Panc1 (cell line): Measurements from ENCODE around the gene MAFG.

Experiments
- POLR2AphosphoS5 ChIP-seq: IDR thresholded peaks from 2 replicates; pipeline ENCODE4 v1.6.1; 2012; ENCODE audit warnings: mild to moderate bottlenecking, low read depth, low read length, moderate library complexity
- SIN3A ChIP-seq: IDR thresholded peaks from 2 replicates; pipeline ENCODE4 v1.6.1; 2012; ENCODE audit warnings: low read depth, mild to moderate bottlenecking, low read length, moderate library complexity, borderline replicate concordance; ENCODE audit not compliant: insufficient read depth
- TCF7L2 ChIP-seq: IDR thresholded peaks from 2 replicates; pipeline ENCODE4 v1.6.1; 2011; ENCODE audit warnings: mild to moderate bottlenecking, low read depth, low read length, inconsistent platforms
- TF ChIP-seq, protein P1 (sequence below): fragments of 450-650 bp; IDR thresholded peaks from 2 replicates; pipeline ENCODE4 v1.5.1; 2017; ENCODE audit warnings: mild to moderate bottlenecking
- TF ChIP-seq, protein P2 (sequence below), 2 experiments: IDR thresholded peaks; 2 replicates each; pipeline ENCODE4 v1.6.1; 2011 to 2012; ENCODE audit warnings: low read depth in 2 of 2, control low read depth in 1 of 2, low read length in 1 of 2, mild to moderate bottlenecking in 1 of 2, moderate library complexity in 1 of 2; ENCODE audit not compliant: insufficient read depth in 1 of 2

DNA sequence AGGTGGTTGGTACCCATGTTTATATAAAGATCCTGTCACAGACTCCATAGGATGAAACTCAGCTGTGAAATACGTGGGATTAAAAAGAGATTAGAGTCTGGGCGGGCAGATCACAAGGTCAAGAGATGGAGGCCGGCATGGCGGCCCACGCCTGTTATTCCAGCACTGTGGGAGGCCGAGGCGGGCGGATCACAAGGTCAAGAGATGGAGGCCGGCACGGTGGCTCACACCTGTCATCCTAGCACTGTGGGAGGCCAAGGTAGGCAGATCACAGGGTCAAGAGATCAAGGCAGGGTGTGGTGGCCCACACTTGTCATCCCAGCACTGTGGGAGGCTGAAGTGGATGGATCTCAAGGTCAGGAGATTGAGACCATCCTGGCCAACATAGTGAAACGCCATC is 32.1 kb downstream of the MAFG start:
- TF ChIP-seq, protein P1, sequence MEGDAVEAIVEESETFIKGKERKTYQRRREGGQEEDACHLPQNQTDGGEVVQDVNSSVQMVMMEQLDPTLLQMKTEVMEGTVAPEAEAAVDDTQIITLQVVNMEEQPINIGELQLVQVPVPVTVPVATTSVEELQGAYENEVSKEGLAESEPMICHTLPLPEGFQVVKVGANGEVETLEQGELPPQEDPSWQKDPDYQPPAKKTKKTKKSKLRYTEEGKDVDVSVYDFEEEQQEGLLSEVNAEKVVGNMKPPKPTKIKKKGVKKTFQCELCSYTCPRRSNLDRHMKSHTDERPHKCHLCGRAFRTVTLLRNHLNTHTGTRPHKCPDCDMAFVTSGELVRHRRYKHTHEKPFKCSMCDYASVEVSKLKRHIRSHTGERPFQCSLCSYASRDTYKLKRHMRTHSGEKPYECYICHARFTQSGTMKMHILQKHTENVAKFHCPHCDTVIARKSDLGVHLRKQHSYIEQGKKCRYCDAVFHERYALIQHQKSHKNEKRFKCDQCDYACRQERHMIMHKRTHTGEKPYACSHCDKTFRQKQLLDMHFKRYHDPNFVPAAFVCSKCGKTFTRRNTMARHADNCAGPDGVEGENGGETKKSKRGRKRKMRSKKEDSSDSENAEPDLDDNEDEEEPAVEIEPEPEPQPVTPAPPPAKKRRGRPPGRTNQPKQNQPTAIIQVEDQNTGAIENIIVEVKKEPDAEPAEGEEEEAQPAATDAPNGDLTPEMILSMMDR, result no peak
- no peak for TF ChIP-seq SIN3A
- TF ChIP-seq POLR2AphosphoS5, result no peak
- TF ChIP-seq TCF7L2, result no peak
- TF ChIP-seq, protein P2, sequence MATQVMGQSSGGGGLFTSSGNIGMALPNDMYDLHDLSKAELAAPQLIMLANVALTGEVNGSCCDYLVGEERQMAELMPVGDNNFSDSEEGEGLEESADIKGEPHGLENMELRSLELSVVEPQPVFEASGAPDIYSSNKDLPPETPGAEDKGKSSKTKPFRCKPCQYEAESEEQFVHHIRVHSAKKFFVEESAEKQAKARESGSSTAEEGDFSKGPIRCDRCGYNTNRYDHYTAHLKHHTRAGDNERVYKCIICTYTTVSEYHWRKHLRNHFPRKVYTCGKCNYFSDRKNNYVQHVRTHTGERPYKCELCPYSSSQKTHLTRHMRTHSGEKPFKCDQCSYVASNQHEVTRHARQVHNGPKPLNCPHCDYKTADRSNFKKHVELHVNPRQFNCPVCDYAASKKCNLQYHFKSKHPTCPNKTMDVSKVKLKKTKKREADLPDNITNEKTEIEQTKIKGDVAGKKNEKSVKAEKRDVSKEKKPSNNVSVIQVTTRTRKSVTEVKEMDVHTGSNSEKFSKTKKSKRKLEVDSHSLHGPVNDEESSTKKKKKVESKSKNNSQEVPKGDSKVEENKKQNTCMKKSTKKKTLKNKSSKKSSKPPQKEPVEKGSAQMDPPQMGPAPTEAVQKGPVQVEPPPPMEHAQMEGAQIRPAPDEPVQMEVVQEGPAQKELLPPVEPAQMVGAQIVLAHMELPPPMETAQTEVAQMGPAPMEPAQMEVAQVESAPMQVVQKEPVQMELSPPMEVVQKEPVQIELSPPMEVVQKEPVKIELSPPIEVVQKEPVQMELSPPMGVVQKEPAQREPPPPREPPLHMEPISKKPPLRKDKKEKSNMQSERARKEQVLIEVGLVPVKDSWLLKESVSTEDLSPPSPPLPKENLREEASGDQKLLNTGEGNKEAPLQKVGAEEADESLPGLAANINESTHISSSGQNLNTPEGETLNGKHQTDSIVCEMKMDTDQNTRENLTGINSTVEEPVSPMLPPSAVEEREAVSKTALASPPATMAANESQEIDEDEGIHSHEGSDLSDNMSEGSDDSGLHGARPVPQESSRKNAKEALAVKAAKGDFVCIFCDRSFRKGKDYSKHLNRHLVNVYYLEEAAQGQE (IDR thresholded peaks at IDR 0.05; ENCODE audit: insufficient read depth in 1 of 2, low read depth in 2 of 2, low read length in 1 of 2), result no peak
